Astrocyte (in vitro differentiated cells and primary cell): Measurements from ENCODE around the gene SEPTIN3. TPM values are rescaled to one million over a fixed set of nuclear protein-coding genes. Genes with fewer than 3 reads are reported as not detected.
A peak's percentile ranks its signal among the peaks of the same experiment; 100 is the strongest.

Experiments used
- DNase-seq: peaks from one replicate; pipeline ENCODE4 v3.0.0-alpha.2; 2010; ENCODE audit warnings: low read depth
- FAIRE-seq: peaks from 2 replicates; lab custom pipeline; 2011; peaks lifted over from hg19 to GRCh38; lab: Jason Lieb, UNC
- H2AFZ ChIP-seq: 2 replicates; pipeline ENCODE4 v1.6.0; 2012; ENCODE audit warnings: low read depth, low read length, inconsistent platforms
- H3K27ac ChIP-seq: 2 replicates; pipeline ENCODE4 v1.5.1; 2011; ENCODE audit warnings: low read depth, low read length, inconsistent platforms
- H3K27me3 ChIP-seq: 2 replicates; pipeline ENCODE4 v1.6.0; 2011; ENCODE audit warnings: low read length, inconsistent platforms; ENCODE audit not compliant: insufficient read depth
- H3K36me3 ChIP-seq: 2 replicates; pipeline ENCODE4 v1.5.1; 2011; ENCODE audit warnings: low read length, inconsistent platforms; ENCODE audit not compliant: insufficient read depth
- H3K4me1 ChIP-seq: 2 replicates; pipeline ENCODE4 v1.5.1; 2011; ENCODE audit warnings: low read length, inconsistent platforms; ENCODE audit not compliant: insufficient read depth
- H3K4me2 ChIP-seq: 2 replicates; pipeline ENCODE4 v1.6.0; 2012; ENCODE audit warnings: low read length, inconsistent platforms
- H3K4me3 ChIP-seq: 2 replicates; pipeline ENCODE4 v1.5.1; 2011; ENCODE audit warnings: low read depth, mild to moderate bottlenecking, low read length, inconsistent platforms; ENCODE audit not compliant: insufficient read depth
- H3K79me2 ChIP-seq: 2 replicates; pipeline ENCODE4 v1.6.0; 2012; ENCODE audit warnings: mild to moderate bottlenecking, low read length, inconsistent platforms; ENCODE audit not compliant: insufficient read depth
- H3K9ac ChIP-seq: 2 replicates; pipeline ENCODE4 v1.6.0; 2012; ENCODE audit warnings: mild to moderate bottlenecking, low read length, inconsistent platforms
- H3K9me3 ChIP-seq: 2 replicates; pipeline ENCODE4 v1.5.1; 2012; ENCODE audit warnings: low read depth, mild to moderate bottlenecking, low read length, inconsistent platforms; ENCODE audit not compliant: insufficient read depth
- H4K20me1 ChIP-seq: 2 replicates; pipeline ENCODE4 v1.6.0; 2012; ENCODE audit warnings: low read length, inconsistent platforms; ENCODE audit not compliant: insufficient read depth
- H3K27ac Mint-ChIP-seq: one replicate; pipeline ENCODE4 v1.8.0; 2021; ENCODE audit warnings: mild to moderate bottlenecking, mixed read lengths; ENCODE audit not compliant: unreplicated experiment
- H3K27me3 Mint-ChIP-seq: one replicate; pipeline ENCODE4 v1.8.0; 2021; ENCODE audit warnings: low read depth, mixed read lengths; ENCODE audit not compliant: unreplicated experiment
- H3K36me3 Mint-ChIP-seq: one replicate; pipeline ENCODE4 v1.8.0; 2021; ENCODE audit warnings: low read depth, mixed read lengths; ENCODE audit not compliant: unreplicated experiment
- H3K4me1 Mint-ChIP-seq: one replicate; pipeline ENCODE4 v1.8.0; 2021; ENCODE audit warnings: low read depth, mixed read lengths; ENCODE audit not compliant: unreplicated experiment
- H3K4me3 Mint-ChIP-seq: one replicate; pipeline ENCODE4 v1.8.0; 2021; ENCODE audit warnings: mild to moderate bottlenecking, moderate library complexity, mixed read lengths; ENCODE audit not compliant: unreplicated experiment
- H3K9me3 Mint-ChIP-seq: one replicate; pipeline ENCODE4 v1.8.0; 2021; ENCODE audit warnings: mild to moderate bottlenecking, mixed read lengths; ENCODE audit not compliant: unreplicated experiment
- EZH2 ChIP-seq: IDR thresholded peaks from 2 replicates; pipeline ENCODE4 v1.6.1; 2012; ENCODE audit warnings: mild to moderate bottlenecking, low read length, inconsistent platforms; ENCODE audit not compliant: insufficient read depth
- total RNA-seq: library from RNA; stranded (reverse); gene quantifications from 2 replicates; pipeline ENCODE4 v1.2.1, GENCODE V29; 2021
- TF ChIP-seq, protein P1 (sequence below): IDR thresholded peaks from 2 replicates; pipeline ENCODE4 v1.5.1; 2011; ENCODE audit warnings: low read depth, mild to moderate bottlenecking, inconsistent platforms, low read length, moderate library complexity; ENCODE audit not compliant: insufficient read depth

SEPTIN3 gene
- total RNA-seq, 1 donor from 2014 or later: 0.52 TPM

DNA sequence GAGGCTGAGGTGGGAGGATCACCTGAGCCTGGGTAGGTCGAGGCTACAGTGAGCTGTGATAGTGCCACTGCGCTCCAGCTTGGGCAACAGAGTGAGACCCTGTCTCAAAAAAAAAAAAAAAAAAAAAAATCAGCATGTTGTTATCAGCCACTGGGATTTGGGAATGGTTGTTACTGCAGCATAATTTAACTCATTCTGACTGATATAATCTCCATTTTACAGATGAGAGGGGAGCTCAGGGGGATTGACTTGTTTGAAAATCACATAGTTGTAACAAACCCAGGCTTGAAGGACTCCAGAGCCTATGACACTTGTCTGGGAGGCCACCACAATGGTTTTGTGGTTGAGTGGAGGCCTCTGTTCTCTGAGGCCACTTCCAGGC, 3.0 kb upstream of the SEPTIN3 start:
- FAIRE-seq: no peak
- peaks cover 3% of the 10 kb centered on the region for H3K4me1 ChIP-seq
- H2AFZ ChIP-seq: peak overlapping the region; percentile 63
- H3K9me3 Mint-ChIP-seq: no peaks in the 10 kb centered on the region
- no peak overlapping the region for H3K9ac ChIP-seq
- H3K4me2 ChIP-seq: no peak overlapping the region
- no peaks in the 10 kb centered on the region for H3K9me3 ChIP-seq
- H3K27ac Mint-ChIP-seq: peak overlapping the region; percentile 62
- no peaks in the 10 kb centered on the region for H4K20me1 ChIP-seq
- H3K27me3 ChIP-seq: peaks cover under 1% of the 10 kb centered on the region
- H3K36me3 ChIP-seq: no peaks in the 10 kb centered on the region
- no peak overlapping the region for H3K4me3 ChIP-seq
- H3K4me3 Mint-ChIP-seq: no peak overlapping the region
- TF ChIP-seq EZH2: no peak
- TF ChIP-seq, protein P1, sequence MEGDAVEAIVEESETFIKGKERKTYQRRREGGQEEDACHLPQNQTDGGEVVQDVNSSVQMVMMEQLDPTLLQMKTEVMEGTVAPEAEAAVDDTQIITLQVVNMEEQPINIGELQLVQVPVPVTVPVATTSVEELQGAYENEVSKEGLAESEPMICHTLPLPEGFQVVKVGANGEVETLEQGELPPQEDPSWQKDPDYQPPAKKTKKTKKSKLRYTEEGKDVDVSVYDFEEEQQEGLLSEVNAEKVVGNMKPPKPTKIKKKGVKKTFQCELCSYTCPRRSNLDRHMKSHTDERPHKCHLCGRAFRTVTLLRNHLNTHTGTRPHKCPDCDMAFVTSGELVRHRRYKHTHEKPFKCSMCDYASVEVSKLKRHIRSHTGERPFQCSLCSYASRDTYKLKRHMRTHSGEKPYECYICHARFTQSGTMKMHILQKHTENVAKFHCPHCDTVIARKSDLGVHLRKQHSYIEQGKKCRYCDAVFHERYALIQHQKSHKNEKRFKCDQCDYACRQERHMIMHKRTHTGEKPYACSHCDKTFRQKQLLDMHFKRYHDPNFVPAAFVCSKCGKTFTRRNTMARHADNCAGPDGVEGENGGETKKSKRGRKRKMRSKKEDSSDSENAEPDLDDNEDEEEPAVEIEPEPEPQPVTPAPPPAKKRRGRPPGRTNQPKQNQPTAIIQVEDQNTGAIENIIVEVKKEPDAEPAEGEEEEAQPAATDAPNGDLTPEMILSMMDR: no peak
- H3K79me2 ChIP-seq: no peaks in the 10 kb centered on the region
- no peaks in the 10 kb centered on the region for H3K36me3 Mint-ChIP-seq
- DNase-seq: no peak
- H3K27me3 Mint-ChIP-seq: peaks cover 26% of the 10 kb centered on the region
- H3K27ac ChIP-seq: no peak overlapping the region
- H3K4me1 Mint-ChIP-seq: peaks cover 5% of the 10 kb centered on the region

DNA sequence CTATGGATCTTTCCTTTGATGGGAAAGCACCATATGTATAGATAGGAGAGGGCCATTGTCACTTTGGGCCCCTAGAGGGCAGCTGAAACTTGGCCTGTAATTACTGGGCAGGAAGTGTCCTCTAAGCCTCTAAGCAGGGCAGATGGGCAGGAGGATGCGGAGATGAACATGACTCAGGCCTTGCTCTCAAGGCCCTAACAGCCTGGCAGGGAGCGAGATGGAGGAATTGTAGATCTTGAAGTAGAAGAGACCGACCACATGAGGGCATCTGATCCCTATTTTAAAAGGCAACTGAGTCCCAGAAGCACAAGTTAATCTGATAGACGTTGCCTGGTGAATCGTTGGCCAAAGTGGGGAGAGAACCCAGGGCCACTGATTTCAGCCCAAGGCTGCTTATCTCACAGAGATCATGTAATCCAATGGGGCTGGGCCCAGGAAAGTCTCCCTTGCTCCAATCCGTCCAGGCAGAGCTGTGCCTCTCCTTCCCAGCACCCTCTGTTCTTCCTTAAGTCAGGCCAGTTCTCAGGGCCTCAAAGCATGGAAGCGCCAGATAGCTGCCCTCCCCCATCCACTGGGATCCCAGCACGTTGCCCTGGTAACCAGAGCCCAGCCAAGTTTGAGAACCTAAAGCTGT, 2.5 kb upstream of the SEPTIN3 start:
- H3K4me3 ChIP-seq: no peak overlapping the region
- peak; percentile 75 for DNase-seq
- TF ChIP-seq, protein P1: peak; percentile 35
- TF ChIP-seq EZH2: no peak
- Mint-ChIP-seq H3K4me1 (peaks cover 5% of the 10 kb centered on the region), H3K27me3 (peaks cover 30% of the 10 kb centered on the region), H3K4me3 (peak overlapping the region; percentile 35), H3K36me3 (no peaks in the 10 kb centered on the region), H3K9me3 (no peaks in the 10 kb centered on the region), H3K27ac (peak overlapping the region; percentile 62)
- no peaks in the 10 kb centered on the region for H4K20me1 ChIP-seq
- FAIRE-seq: peak; percentile 52
- peak overlapping the region; percentile 63 for H2AFZ ChIP-seq
- peaks cover 3% of the 10 kb centered on the region for H3K4me1 ChIP-seq
- no peaks in the 10 kb centered on the region for H3K9me3 ChIP-seq
- H3K36me3 ChIP-seq: no peaks in the 10 kb centered on the region
- peaks cover 2% of the 10 kb centered on the region for H3K27me3 ChIP-seq
- H3K79me2 ChIP-seq: no peaks in the 10 kb centered on the region
- no peak overlapping the region for H3K27ac ChIP-seq
- no peak overlapping the region for H3K4me2 ChIP-seq
- no peak overlapping the region for H3K9ac ChIP-seq

DNA sequence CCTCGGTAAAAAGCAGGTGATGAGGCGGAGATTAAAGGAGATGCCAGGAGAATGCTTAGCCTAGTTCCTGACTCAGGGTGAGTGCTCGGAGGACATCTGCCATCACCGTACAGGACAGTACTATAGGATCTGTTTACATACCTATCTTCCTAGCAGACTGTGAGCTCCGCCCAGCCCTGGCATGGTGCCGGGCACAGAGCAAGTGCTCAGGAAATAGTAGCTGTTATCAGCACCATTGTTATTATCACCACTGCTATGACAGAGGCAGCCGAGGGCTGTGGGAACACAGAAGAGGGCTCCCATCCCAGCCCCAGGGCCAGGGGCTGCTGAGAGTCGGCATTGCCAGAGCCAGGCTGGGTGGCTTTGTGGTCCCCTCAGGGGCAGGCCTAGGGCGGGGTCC, 642 bp upstream of the SEPTIN3 start:
- FAIRE-seq (no peak), DNase-seq (no peak)
- Mint-ChIP-seq H3K4me3 (no peak overlapping the region), H3K9me3 (peaks cover 4% of the 10 kb centered on the region), H3K4me1 (peaks cover 5% of the 10 kb centered on the region), H3K27me3 (peaks cover 34% of the 10 kb centered on the region), H3K27ac (no peak overlapping the region), H3K36me3 (no peaks in the 10 kb centered on the region)
- H4K20me1 ChIP-seq: no peaks in the 10 kb centered on the region
- no peaks in the 10 kb centered on the region for H3K36me3 ChIP-seq
- H3K27me3 ChIP-seq: peaks cover 6% of the 10 kb centered on the region
- H3K4me1 ChIP-seq: peaks cover 3% of the 10 kb centered on the region
- no peak overlapping the region for H3K4me2 ChIP-seq
- no peak overlapping the region for H2AFZ ChIP-seq
- no peak overlapping the region for H3K9ac ChIP-seq
- H3K27ac ChIP-seq: no peak overlapping the region
- H3K79me2 ChIP-seq: no peaks in the 10 kb centered on the region
- no peaks in the 10 kb centered on the region for H3K9me3 ChIP-seq
- TF ChIP-seq, protein P1: no peak
- no peak for TF ChIP-seq EZH2
- no peak overlapping the region for H3K4me3 ChIP-seq
